ENCODE measurements around the gene ANKRD12. TPM values are rescaled to one million over a fixed set of nuclear protein-coding genes. Genes with fewer than 3 reads are reported as not detected.

The ANKRD12 gene
- polyA plus RNA-seq, 1 donor (not counting 4 experiments of a cell fraction or from before 2014, with no cell fraction given), result 8.0 TPM

DNA sequence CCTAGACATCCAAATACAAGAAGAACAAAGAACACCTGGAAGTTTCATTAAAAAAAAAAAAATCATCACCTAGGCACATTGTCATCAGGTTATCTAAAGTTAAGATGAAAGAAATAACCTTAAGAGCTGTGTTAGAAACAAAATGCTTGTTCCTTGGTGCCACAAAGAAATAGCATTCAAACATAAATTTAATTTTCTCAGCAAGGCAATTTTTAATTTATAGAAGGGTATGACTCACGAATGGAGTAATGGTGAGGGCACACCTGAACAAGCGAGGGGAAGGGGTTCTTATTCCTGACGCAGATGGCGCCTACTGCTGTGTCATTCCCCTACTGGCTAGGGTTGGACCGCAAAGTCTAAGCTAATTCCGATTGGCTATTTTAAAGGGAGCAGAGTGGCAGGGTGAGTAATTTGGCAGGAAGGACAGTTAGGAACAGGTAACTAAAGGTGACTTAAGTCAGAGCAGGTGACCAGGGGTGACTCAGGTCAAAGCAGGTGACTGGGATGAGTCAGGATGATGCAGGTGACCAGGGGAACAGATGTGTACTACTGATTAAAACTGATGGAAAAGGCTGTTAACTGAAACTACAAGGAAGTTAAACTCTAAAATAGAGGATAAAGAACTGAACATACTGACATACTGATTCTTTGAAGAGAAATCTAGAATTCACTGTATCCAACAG is 167.9 kb downstream of the ANKRD12 start:
- no peaks in the 10 kb centered on the region for H3K4me1 ChIP-seq (ENCODE audit: control insufficient read depth, extremely low read depth, insufficient read depth, low read length)
- DNase-seq (ENCODE audit: low read depth, low spot score), result no peak
- H2AFZ ChIP-seq (ENCODE audit: control insufficient read depth, low read length), result no peak overlapping the region
- dilution Hi-C loops (cut with MboI; ENCODE audit: extremely low pct_ligation_motif_present, low sequenced_read_pairs), result no loop called here
- no peaks in the 10 kb centered on the region for H3K79me2 ChIP-seq (ENCODE audit: control insufficient read depth, insufficient read depth, low read length)
- FAIRE-seq, result no peak
- no peaks in the 10 kb centered on the region for H4K20me1 ChIP-seq (ENCODE audit: control insufficient read depth, extremely low read depth, insufficient read depth, low read length)
- H3K27ac ChIP-seq (ENCODE audit: control insufficient read depth, insufficient read depth, low read length), result no peak overlapping the region
- peaks cover 3% of the 10 kb centered on the region for H3K9me3 ChIP-seq (ENCODE audit: control insufficient read depth, low read depth, low read length)
- no peaks in the 10 kb centered on the region for H3K27me3 ChIP-seq (ENCODE audit: control insufficient read depth, extremely low read depth, insufficient read depth, low read length)
- H3K4me2 ChIP-seq (ENCODE audit: control insufficient read depth, extremely low read depth, insufficient read depth, low read depth, low read length), result no peak overlapping the region
- H3K4me3 ChIP-seq (ENCODE audit: control insufficient read depth in 2 of 3, extremely low read depth in 1 of 3, insufficient read depth in 2 of 3, low read depth in 1 of 3, low read length in 3 of 3), result no peak overlapping the region
- no peak overlapping the region for H3K9ac ChIP-seq (ENCODE audit: control insufficient read depth, extremely low read depth, insufficient read depth, low read length)
- TF ChIP-seq EZH2 (IDR thresholded peaks at IDR 0.05; ENCODE audit: low read length), result no peak
- TF ChIP-seq CTCF (optimal IDR thresholded peaks at IDR 0.05 in 1 of 3, IDR thresholded peaks at IDR 0.05 in 1 of 3, conservative IDR thresholded peaks at IDR 0.05 in 1 of 3; ENCODE audit: extremely low read depth in 1 of 3, insufficient read depth in 2 of 3, low read length in 3 of 3), result no peak
- H3K36me3 ChIP-seq (ENCODE audit: control insufficient read depth in 2 of 2, extremely low read depth in 1 of 2, insufficient read depth in 2 of 2, low read length in 2 of 2), result no peaks in the 10 kb centered on the region
- no peaks in the 10 kb centered on the region for H3K9me1 ChIP-seq (ENCODE audit: control insufficient read depth, extremely low read depth, insufficient read depth, low read length)

- H3K9me1 ChIP-seq (ENCODE audit: control insufficient read depth, extremely low read depth, insufficient read depth, low read length), result no peaks in the 10 kb centered on the region
- no peak for DNase-seq (ENCODE audit: low read depth, low spot score)
- no peak overlapping the region for H3K4me2 ChIP-seq (ENCODE audit: control insufficient read depth, extremely low read depth, insufficient read depth, low read depth, low read length)
- H3K27me3 ChIP-seq (ENCODE audit: control insufficient read depth, extremely low read depth, insufficient read depth, low read length), result no peaks in the 10 kb centered on the region
- H2AFZ ChIP-seq (ENCODE audit: control insufficient read depth, low read length), result no peak overlapping the region
- H3K9me3 ChIP-seq (ENCODE audit: control insufficient read depth, low read depth, low read length), result no peaks in the 10 kb centered on the region
- no peak overlapping the region for H3K4me3 ChIP-seq (ENCODE audit: control insufficient read depth in 2 of 3, extremely low read depth in 1 of 3, insufficient read depth in 2 of 3, low read depth in 1 of 3, low read length in 3 of 3)
- H4K20me1 ChIP-seq (ENCODE audit: control insufficient read depth, extremely low read depth, insufficient read depth, low read length), result no peaks in the 10 kb centered on the region
- FAIRE-seq, result no peak
- peaks cover 2% of the 10 kb centered on the region for H3K4me1 ChIP-seq (ENCODE audit: control insufficient read depth, extremely low read depth, insufficient read depth, low read length)
- no peaks in the 10 kb centered on the region for H3K79me2 ChIP-seq (ENCODE audit: control insufficient read depth, insufficient read depth, low read length)
- dilution Hi-C loops (cut with MboI; ENCODE audit: extremely low pct_ligation_motif_present, low sequenced_read_pairs), result no loop called here
- no peak overlapping the region for H3K27ac ChIP-seq (ENCODE audit: control insufficient read depth, insufficient read depth, low read length)
- no peak for TF ChIP-seq EZH2 (IDR thresholded peaks at IDR 0.05; ENCODE audit: low read length)
- no peak for TF ChIP-seq CTCF (optimal IDR thresholded peaks at IDR 0.05 in 1 of 3, IDR thresholded peaks at IDR 0.05 in 1 of 3, conservative IDR thresholded peaks at IDR 0.05 in 1 of 3; ENCODE audit: extremely low read depth in 1 of 3, insufficient read depth in 2 of 3, low read length in 3 of 3)
- no peak overlapping the region for H3K9ac ChIP-seq (ENCODE audit: control insufficient read depth, extremely low read depth, insufficient read depth, low read length)
- no peaks in the 10 kb centered on the region for H3K36me3 ChIP-seq (ENCODE audit: control insufficient read depth in 2 of 2, extremely low read depth in 1 of 2, insufficient read depth in 2 of 2, low read length in 2 of 2)
These were observed 182.8 kb downstream of the ANKRD12 start for GRCh38 chr18:9319333-9319732.
